Activated CD8-positive, alpha-beta T cell treated with anti-CD3 and anti-CD28 coated beads for 36 hours (primary cell): ENCODE results near the gene BLTP1. TPM values are rescaled to one million over a fixed set of nuclear protein-coding genes. Genes with fewer than 3 reads are reported as not detected.

Experiments
- ATAC-seq: fragments of 200-7000 bp; cut with Tn5 transposase; one replicate; pipeline ENCODE4 v1.10.0; 2021; ENCODE audit warnings: mild to moderate bottlenecking, moderate library complexity
- CTCF ChIA-PET: fragments of 350-600 bp; sonication (Branson Sonifier 250); formaldehyde crosslinking; loops from one replicate; lab custom pipeline; 2021; ENCODE audit warnings: antibody characterized with exemption; lab: Charles Lee
- POLR2A ChIA-PET: fragments of 350-600 bp; sonication (Branson Sonifier 250); formaldehyde crosslinking; loops from one replicate; lab custom pipeline; 2021; ENCODE audit warnings: antibody characterized with exemption; lab: Charles Lee
- DNase-seq: peaks from one replicate; pipeline ENCODE4 v3.0.0-alpha.2; 2020
- H3K27ac Mint-ChIP-seq: one replicate; pipeline ENCODE4 v1.8.0; 2021; ENCODE audit warnings: mild to moderate bottlenecking, mixed read lengths
- H3K27me3 Mint-ChIP-seq: one replicate; pipeline ENCODE4 v1.8.0; 2021; ENCODE audit warnings: mixed read lengths
- H3K36me3 Mint-ChIP-seq: one replicate; pipeline ENCODE4 v1.8.0; 2021; ENCODE audit warnings: low read depth, mixed read lengths
- H3K4me1 Mint-ChIP-seq: one replicate; pipeline ENCODE4 v1.8.0; 2021; ENCODE audit warnings: low read depth, mixed read lengths
- H3K4me3 Mint-ChIP-seq: one replicate; pipeline ENCODE4 v1.8.0; 2021; ENCODE audit warnings: mild to moderate bottlenecking, moderate library complexity, mixed read lengths
- H3K9me3 Mint-ChIP-seq: one replicate; pipeline ENCODE4 v1.8.0; 2021; ENCODE audit warnings: mixed read lengths
- intact Hi-C: fragments of 100-400 bp; cut with micrococcal nuclease; formaldehyde crosslinking; loops from one replicate; pipeline ENCODE4 v1.10.0; 2022
- total RNA-seq, 2 experiments: library from RNA; stranded (reverse); gene quantifications; one replicate each; pipeline ENCODE4 v1.2.3, GENCODE V29; 2021
- TF ChIP-seq, protein P1 (sequence below): fragments of 200-600 bp; IDR thresholded peaks from one replicate; pipeline ENCODE4 v1.8.0; 2022; ENCODE audit warnings: antibody characterized with exemption, mild to moderate bottlenecking

BLTP1 gene
- total RNA-seq, 2 experiments from 2014 or later: 17.9 to 19.0 TPM

DNA sequence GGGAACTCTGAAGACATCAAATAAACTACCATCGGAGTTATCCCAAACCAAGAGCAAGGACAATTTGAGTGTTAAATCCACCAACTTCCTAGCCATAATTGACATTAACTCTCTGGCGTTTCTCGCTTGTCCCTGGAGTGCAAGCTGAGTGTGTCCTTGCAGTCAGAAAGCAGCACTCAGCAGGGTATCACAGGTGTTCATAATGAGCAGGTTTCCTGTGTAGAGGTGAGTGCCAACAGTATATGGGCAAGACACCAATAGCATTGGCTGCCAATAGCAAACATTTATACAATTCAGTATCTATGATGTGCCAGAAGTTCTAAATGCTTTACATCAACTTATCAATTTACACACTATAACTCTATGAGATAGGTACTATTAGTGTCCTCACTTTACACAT is 11.2 kb downstream of the BLTP1 start:
- no peaks in the 10 kb centered on the region for H3K9me3 Mint-ChIP-seq
- H3K27me3 Mint-ChIP-seq: no peaks in the 10 kb centered on the region
- peaks cover 6% of the 10 kb centered on the region for H3K36me3 Mint-ChIP-seq
- TF ChIP-seq, protein P1, sequence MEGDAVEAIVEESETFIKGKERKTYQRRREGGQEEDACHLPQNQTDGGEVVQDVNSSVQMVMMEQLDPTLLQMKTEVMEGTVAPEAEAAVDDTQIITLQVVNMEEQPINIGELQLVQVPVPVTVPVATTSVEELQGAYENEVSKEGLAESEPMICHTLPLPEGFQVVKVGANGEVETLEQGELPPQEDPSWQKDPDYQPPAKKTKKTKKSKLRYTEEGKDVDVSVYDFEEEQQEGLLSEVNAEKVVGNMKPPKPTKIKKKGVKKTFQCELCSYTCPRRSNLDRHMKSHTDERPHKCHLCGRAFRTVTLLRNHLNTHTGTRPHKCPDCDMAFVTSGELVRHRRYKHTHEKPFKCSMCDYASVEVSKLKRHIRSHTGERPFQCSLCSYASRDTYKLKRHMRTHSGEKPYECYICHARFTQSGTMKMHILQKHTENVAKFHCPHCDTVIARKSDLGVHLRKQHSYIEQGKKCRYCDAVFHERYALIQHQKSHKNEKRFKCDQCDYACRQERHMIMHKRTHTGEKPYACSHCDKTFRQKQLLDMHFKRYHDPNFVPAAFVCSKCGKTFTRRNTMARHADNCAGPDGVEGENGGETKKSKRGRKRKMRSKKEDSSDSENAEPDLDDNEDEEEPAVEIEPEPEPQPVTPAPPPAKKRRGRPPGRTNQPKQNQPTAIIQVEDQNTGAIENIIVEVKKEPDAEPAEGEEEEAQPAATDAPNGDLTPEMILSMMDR: no peak
- H3K27ac Mint-ChIP-seq: no peak overlapping the region
- DNase-seq (no peak), ATAC-seq (no peak)
- no peak overlapping the region for H3K4me3 Mint-ChIP-seq
- H3K4me1 Mint-ChIP-seq: peaks cover 23% of the 10 kb centered on the region
- intact Hi-C loops: no loop called here
- CTCF ChIA-PET: no interaction called here
- POLR2A ChIA-PET: interaction anchor here (0.6 to 1.6 kb wide), 2 partner anchors 11 to 97 kb away, joined by 3 to 5 read pairs; partner anchors contain the start of gene BLTP1

DNA sequence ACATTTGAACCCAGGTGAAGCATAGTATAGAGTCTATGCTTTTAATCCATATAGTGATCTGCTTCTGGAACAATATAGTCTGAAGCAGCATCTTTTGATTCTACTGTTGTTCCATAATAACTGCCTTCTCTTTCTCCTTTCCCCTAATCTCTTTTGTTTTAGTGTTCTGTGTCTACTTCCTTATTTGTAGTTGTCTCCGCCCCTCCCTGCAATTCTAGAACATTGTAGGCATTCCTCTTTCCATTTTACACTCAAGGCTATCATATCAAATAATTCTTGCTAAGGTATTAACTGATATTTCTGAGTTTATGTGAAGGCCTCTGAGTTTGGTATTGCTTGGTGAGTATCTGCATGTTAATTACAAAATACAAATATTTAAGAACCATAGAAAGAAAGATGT is 11.6 kb downstream of the BLTP1 start:
- H3K27me3 Mint-ChIP-seq: no peaks in the 10 kb centered on the region
- H3K4me3 Mint-ChIP-seq: no peak overlapping the region
- ATAC-seq (no peak), DNase-seq (no peak)
- POLR2A ChIA-PET: interaction anchor here (0.6 kb wide), 1 partner anchor 97 kb away, joined by 3 read pairs; no protein-coding TSS in a partner anchor
- peaks cover 6% of the 10 kb centered on the region for H3K36me3 Mint-ChIP-seq
- H3K9me3 Mint-ChIP-seq: no peaks in the 10 kb centered on the region
- H3K27ac Mint-ChIP-seq: no peak overlapping the region
- H3K4me1 Mint-ChIP-seq: peaks cover 23% of the 10 kb centered on the region
- CTCF ChIA-PET: no interaction called here
- intact Hi-C loops: no loop called here
- TF ChIP-seq, protein P1: no peak

DNA sequence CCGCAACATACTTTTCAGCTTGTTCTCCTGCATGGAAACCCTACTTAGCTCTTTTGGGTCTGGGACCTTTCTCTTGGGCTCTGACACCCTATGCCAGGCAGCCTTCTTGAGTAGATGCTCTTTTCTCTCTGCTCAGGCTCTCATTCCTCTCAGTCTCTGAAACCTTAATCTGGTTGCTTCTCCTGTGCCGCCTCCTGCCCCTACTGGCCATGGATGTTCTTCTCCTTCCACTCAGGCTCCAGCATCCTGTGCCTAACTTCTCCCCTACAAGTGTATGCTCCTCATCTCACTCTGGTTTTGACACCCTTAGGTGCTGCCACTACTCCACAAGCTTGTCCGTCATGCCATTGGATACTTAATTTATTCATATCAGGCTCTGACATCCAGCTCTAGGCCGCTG is 15.2 kb downstream of the BLTP1 start:
- ChIA-PET CTCF (no interaction called here), POLR2A (no interaction called here)
- Mint-ChIP-seq H3K4me3 (no peak overlapping the region), H3K9me3 (no peaks in the 10 kb centered on the region), H3K27me3 (no peaks in the 10 kb centered on the region), H3K4me1 (peaks cover 24% of the 10 kb centered on the region), H3K36me3 (peaks cover 6% of the 10 kb centered on the region), H3K27ac (no peak overlapping the region)
- DNase-seq (no peak), ATAC-seq (no peak)
- intact Hi-C loops: no loop called here
- TF ChIP-seq, protein P1: no peak

DNA sequence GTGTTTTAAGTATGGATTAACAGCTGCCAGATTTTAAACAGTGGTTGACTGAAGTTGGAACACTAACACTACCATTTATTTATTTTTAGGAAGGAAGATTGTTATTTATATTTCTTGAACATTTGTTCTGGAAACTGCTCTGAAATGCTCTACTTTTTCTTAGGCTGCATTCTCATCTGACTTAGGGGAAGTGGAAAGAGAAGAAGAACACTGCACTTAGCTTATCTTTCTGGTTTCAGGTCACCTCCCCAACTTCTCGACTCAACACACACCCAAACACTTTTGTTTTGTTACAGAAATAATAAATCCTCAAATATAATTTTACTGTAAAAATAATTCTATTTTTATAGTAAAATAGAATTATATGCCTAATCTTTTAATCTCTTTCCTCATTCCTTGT is 18.6 kb downstream of the BLTP1 start:
- Mint-ChIP-seq H3K9me3 (no peaks in the 10 kb centered on the region), H3K36me3 (peaks cover 10% of the 10 kb centered on the region), H3K27me3 (no peaks in the 10 kb centered on the region), H3K4me1 (peaks cover 21% of the 10 kb centered on the region), H3K4me3 (no peak overlapping the region), H3K27ac (no peak overlapping the region)
- DNase-seq: no peak
- ChIA-PET POLR2A (no interaction called here), CTCF (no interaction called here)
- no peak for ATAC-seq
- TF ChIP-seq, protein P1: no peak
- intact Hi-C loops: no loop called here

- H3K9me3 Mint-ChIP-seq: no peaks in the 10 kb centered on the region
- H3K27me3 Mint-ChIP-seq: no peaks in the 10 kb centered on the region
- DNase-seq (no peak), ATAC-seq (no peak)
- TF ChIP-seq, protein P1: no peak
- POLR2A ChIA-PET: no interaction called here
- intact Hi-C loops: no loop called here
- no peak overlapping the region for H3K27ac Mint-ChIP-seq
- CTCF ChIA-PET: no interaction called here
- peaks cover 21% of the 10 kb centered on the region for H3K4me1 Mint-ChIP-seq
- H3K36me3 Mint-ChIP-seq: peaks cover 10% of the 10 kb centered on the region
- no peak overlapping the region for H3K4me3 Mint-ChIP-seq
Observed at GRCh38 chr4:122171323-122171722, 19.2 kb downstream of the BLTP1 start.
